H9 (cell line): ENCODE results near the gene MYMK. TPM values are rescaled to one million over a fixed set of nuclear protein-coding genes. Genes with fewer than 3 reads are reported as not detected.

ENCODE experiments used
- DNase-seq: peaks from one replicate; pipeline ENCODE4 v3.0.0-alpha.2; 2017
- H2AFZ ChIP-seq: one replicate; pipeline ENCODE4 v1.6.1; 2013; ENCODE audit warnings: mild to moderate bottlenecking, low read length, control low read depth, moderate library complexity
- H2AK5ac ChIP-seq: 2 replicates; pipeline ENCODE4 v1.6.1; 2013; ENCODE audit warnings: low read length, control low read depth, mixed read lengths; ENCODE audit not compliant: insufficient read length
- H2BK120ac ChIP-seq: one replicate; pipeline ENCODE4 v1.6.1; 2013; ENCODE audit warnings: low read depth, mild to moderate bottlenecking, low read length, control low read depth, inconsistent platforms; ENCODE audit not compliant: poor library complexity, severe bottlenecking
- H2BK12ac ChIP-seq: 2 replicates; pipeline ENCODE4 v1.6.1; 2013; ENCODE audit warnings: low read length, control low read depth, mixed read lengths, low read depth; ENCODE audit not compliant: insufficient read length
- H2BK15ac ChIP-seq: 2 replicates; pipeline ENCODE4 v1.6.1; 2013; ENCODE audit warnings: low read depth, low read length, control low read depth
- H2BK20ac ChIP-seq: one replicate; pipeline ENCODE4 v1.6.1; 2013; ENCODE audit warnings: low read depth, mild to moderate bottlenecking, low read length, control low read depth, inconsistent platforms; ENCODE audit not compliant: poor library complexity, severe bottlenecking
- H2BK5ac ChIP-seq: 2 replicates; pipeline ENCODE4 v1.6.1; 2013; ENCODE audit warnings: low read length, control low read depth, mixed read lengths; ENCODE audit not compliant: insufficient read length
- H3K14ac ChIP-seq: 2 replicates; pipeline ENCODE4 v1.6.1; 2013; ENCODE audit warnings: low read length, control low read depth; ENCODE audit not compliant: insufficient read depth
- H3K18ac ChIP-seq: 2 replicates; pipeline ENCODE4 v1.6.1; 2013; ENCODE audit warnings: low read depth, mild to moderate bottlenecking, mixed read lengths, low read length, control low read depth; ENCODE audit not compliant: insufficient read length
- H3K23ac ChIP-seq: 2 replicates; pipeline ENCODE4 v1.6.1; 2013; ENCODE audit warnings: low read length, control low read depth, mixed read lengths, low read depth; ENCODE audit not compliant: insufficient read length
- H3K23me2 ChIP-seq: 2 replicates; pipeline ENCODE4 v1.6.1; 2013; ENCODE audit warnings: low read depth, mild to moderate bottlenecking, mixed read lengths, low read length, control low read depth; ENCODE audit not compliant: insufficient read length, poor library complexity, severe bottlenecking
- H3K27ac ChIP-seq: 2 replicates; pipeline ENCODE4 v1.5.1; 2013; ENCODE audit warnings: low read length, control low read depth, mixed read lengths, low read depth; ENCODE audit not compliant: insufficient read length
- H3K27me3 ChIP-seq: 2 replicates; pipeline ENCODE4 v1.6.1; 2013; ENCODE audit warnings: low read length, control low read depth, inconsistent platforms; ENCODE audit not compliant: insufficient read depth
- H3K4ac ChIP-seq: 2 replicates; pipeline ENCODE4 v1.6.1; 2013; ENCODE audit warnings: low read depth, mild to moderate bottlenecking, control low read depth, inconsistent platforms, low read length, moderate library complexity
- H3K4me1 ChIP-seq: 2 replicates; pipeline ENCODE4 v1.6.1; 2013; ENCODE audit warnings: low read length, control low read depth, inconsistent platforms; ENCODE audit not compliant: insufficient read depth
- H3K4me2 ChIP-seq: 2 replicates; pipeline ENCODE4 v1.6.1; 2013; ENCODE audit warnings: low read length, control low read depth, mixed read lengths; ENCODE audit not compliant: insufficient read length, insufficient read depth
- H3K56ac ChIP-seq: 2 replicates; pipeline ENCODE4 v1.6.1; 2013; ENCODE audit warnings: low read depth, mild to moderate bottlenecking, mixed read lengths, low read length, control low read depth; ENCODE audit not compliant: insufficient read length
- H3K79me1 ChIP-seq: 2 replicates; pipeline ENCODE4 v1.6.1; 2013; ENCODE audit warnings: low read depth, mild to moderate bottlenecking, moderate library complexity, low read length, control low read depth, inconsistent platforms; ENCODE audit not compliant: insufficient read depth, poor library complexity, severe bottlenecking
- H3K79me2 ChIP-seq: 2 replicates; pipeline ENCODE4 v1.6.1; 2013; ENCODE audit warnings: low read length, control low read depth, inconsistent platforms; ENCODE audit not compliant: insufficient read depth
- H3K9ac ChIP-seq: 2 replicates; pipeline ENCODE4 v1.6.1; 2013; ENCODE audit warnings: low read length, control low read depth, mixed read lengths; ENCODE audit not compliant: insufficient read length; ENCODE audit errors: extremely low read depth
- H3K9me3 ChIP-seq: one replicate; pipeline ENCODE4 v1.6.1; 2013; ENCODE audit warnings: low read depth, low read length, inconsistent platforms; ENCODE audit not compliant: control insufficient read depth
- H3T11ph ChIP-seq: one replicate; pipeline ENCODE4 v1.6.1; 2013; ENCODE audit warnings: mild to moderate bottlenecking, low read length, control low read depth, inconsistent platforms
- H4K20me1 ChIP-seq: one replicate; pipeline ENCODE4 v1.6.1; 2013; ENCODE audit not compliant: control insufficient read depth, insufficient read length, insufficient read depth
- H4K5ac ChIP-seq: 2 replicates; pipeline ENCODE4 v1.6.1; 2013; ENCODE audit warnings: low read depth, mild to moderate bottlenecking, mixed read lengths, low read length, control low read depth; ENCODE audit not compliant: insufficient read length
- H4K8ac ChIP-seq: replicated peaks from 2 replicates; pipeline ENCODE4 v1.6.1; 2013; ENCODE audit warnings: low read length, control low read depth, mixed read lengths, low read depth; ENCODE audit not compliant: insufficient read length
- H4K91ac ChIP-seq: 2 replicates; pipeline ENCODE4 v1.6.1; 2013; ENCODE audit warnings: low read depth, mild to moderate bottlenecking, moderate library complexity, mixed read lengths, low read length, control low read depth; ENCODE audit not compliant: insufficient read length
- H3K27ac Mint-ChIP-seq, 3 experiments: 2 replicates in 2 of 3; 3 replicates in 1 of 3; pipeline ENCODE4 v1.8.0; 2020 to 2021; ENCODE audit warnings: mixed read lengths in 3 of 3, mild to moderate bottlenecking in 1 of 3, moderate library complexity in 1 of 3
- H3K27me3 Mint-ChIP-seq: 2 replicates; pipeline ENCODE4 v1.8.0; 2021; ENCODE audit warnings: low read depth, mild to moderate bottlenecking, moderate library complexity, mixed read lengths
- H3K36me3 Mint-ChIP-seq, 3 experiments: 2 replicates in 2 of 3; 3 replicates in 1 of 3; pipeline ENCODE4 v1.8.0; 2020 to 2021; ENCODE audit warnings: low read depth in 3 of 3, mixed read lengths in 3 of 3; ENCODE audit not compliant: insufficient read depth in 1 of 3
- H3K4me1 Mint-ChIP-seq, 2 experiments: 2 replicates each; pipeline ENCODE4 v1.8.0; 2020; ENCODE audit warnings: mixed read lengths in 2 of 2
- H3K4me3 Mint-ChIP-seq, 2 experiments: 2 replicates in 1 of 2; 3 replicates in 1 of 2; pipeline ENCODE4 v1.8.0; 2020 to 2021; ENCODE audit warnings: mild to moderate bottlenecking in 2 of 2, mixed read lengths in 2 of 2, moderate library complexity in 1 of 2
- H3K9me3 Mint-ChIP-seq, 2 experiments: 2 replicates in 1 of 2; 3 replicates in 1 of 2; pipeline ENCODE4 v1.8.0; 2020; ENCODE audit warnings: mild to moderate bottlenecking in 2 of 2, mixed read lengths in 2 of 2, moderate library complexity in 1 of 2
- CTCF ChIP-seq: fragments of 200-600 bp; sonication (generic); conservative IDR thresholded peaks from 3 replicates; pipeline ENCODE4 v1.8.0; 2021; ENCODE audit warnings: antibody characterized with exemption, mild to moderate bottlenecking
- WGBS: extraction: QIAGEN DNeasy Blood & Tissue Kit; methylation state at CpG from one replicate; pipeline ENCODE4 v1.1.7; 2013; ENCODE audit warnings: missing lambda C conversion rate, low lambda C conversion rate, mixed read lengths; ENCODE audit not compliant: insufficient read length; ENCODE audit errors: extremely low coverage; 5-methylcytosine and 5-hydroxymethylcytosine counted together
- total RNA-seq: library from RNA; stranded (reverse); gene quantifications from 2 replicates; pipeline ENCODE4 v1.2.1, GENCODE V29; 2021

MYMK gene
- total RNA-seq, 1 experiment from 2014 or later = not detected

DNA sequence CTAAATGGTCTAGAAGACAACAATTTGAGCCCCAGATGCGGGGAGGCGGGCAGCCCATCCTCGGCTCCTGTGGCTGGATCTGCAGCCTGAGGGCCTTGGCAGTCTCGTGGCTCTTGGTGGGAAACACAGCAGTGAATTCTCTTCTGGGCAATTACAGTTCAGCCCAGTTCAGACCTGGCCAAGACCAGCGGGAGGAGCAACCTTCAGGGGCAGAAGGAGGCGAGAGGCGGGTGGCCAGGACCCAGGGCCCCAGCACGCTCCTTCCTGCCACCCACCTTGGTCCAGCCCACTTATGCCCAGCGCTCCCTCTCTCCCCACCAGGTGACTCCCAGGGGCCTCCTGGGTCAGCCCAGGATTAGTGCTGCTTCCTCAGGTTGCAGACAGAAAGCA is 7.8 kb downstream of the MYMK start:
- H2BK12ac ChIP-seq = no peak overlapping the region

More for the DNA sequence above, 7.8 kb downstream of the MYMK start:
- no peak overlapping the region for H4K8ac ChIP-seq
- H2AK5ac ChIP-seq = no peak overlapping the region
- no peak for TF ChIP-seq CTCF
- H3K4me2 ChIP-seq = no peak overlapping the region
- no peak overlapping the region for H2BK120ac ChIP-seq
- H3K4ac ChIP-seq = no peak overlapping the region
- H3K56ac ChIP-seq = no peak overlapping the region
- no peaks in the 10 kb centered on the region for H3K79me2 ChIP-seq
- no peaks in the 10 kb centered on the region for H4K20me1 ChIP-seq
- no peaks in the 10 kb centered on the region for H3K4me1 ChIP-seq
- no CpG with 5 or more reads among the region's 9 CpGs for WGBS
- H3K79me1 ChIP-seq = no peaks in the 10 kb centered on the region
- no peak overlapping the region for H4K91ac ChIP-seq
- no peaks in the 10 kb centered on the region for H3K9me3 ChIP-seq
- H3K27me3 ChIP-seq = no peaks in the 10 kb centered on the region
- H2BK15ac ChIP-seq = no peak overlapping the region
- no peak overlapping the region for H2AFZ ChIP-seq
- H3K9me3 Mint-ChIP-seq = no peaks in the 10 kb centered on the region
- no peak overlapping the region for H3K23ac ChIP-seq
- peaks cover 0 to 6% of the 10 kb centered on the region in 2 experiments; a peak in 1 of 4 replicates for H3K4me1 Mint-ChIP-seq
- no peak overlapping the region for H3T11ph ChIP-seq
- H3K18ac ChIP-seq = no peak overlapping the region
- DNase-seq = no peak
- H2BK20ac ChIP-seq = no peak overlapping the region
- no peaks in the 10 kb centered on the region for H3K36me3 Mint-ChIP-seq
- H3K9ac ChIP-seq = no peak overlapping the region
- no peak overlapping the region for H3K27ac Mint-ChIP-seq
- H4K5ac ChIP-seq = no peak overlapping the region
- no peaks in the 10 kb centered on the region for H3K23me2 ChIP-seq
- no peak overlapping the region for H2BK5ac ChIP-seq
- no peak overlapping the region for H3K4me3 Mint-ChIP-seq
- no peak overlapping the region for H3K27ac ChIP-seq
- H3K14ac ChIP-seq = no peak overlapping the region
- H3K27me3 Mint-ChIP-seq = peaks cover 7% of the 10 kb centered on the region
